ENCODE data around the gene PODXL2. TPM values are rescaled to one million over a fixed set of nuclear protein-coding genes. Genes with fewer than 3 reads are reported as not detected.

PODXL2 gene
- total and polyA plus RNA-seq, 2 experiments from 2014 or later, result 18.4 to 57.6 TPM

- Histone ChIP-seq H3K4me2 (no peak overlapping the region), H3K27me3 (ENCODE audit: insufficient read depth) (no peaks in the 10 kb centered on the region), H3K79me2 (replicated peaks; ENCODE audit: insufficient read depth) (no peaks in the 10 kb centered on the region), H3F3A (replicated peaks; ENCODE audit: low read depth) (no peaks in the 10 kb centered on the region), H3K9me2 (ENCODE audit: insufficient read depth) (no peaks in the 10 kb centered on the region), H2AFZ (no peak overlapping the region), H3K4me3 (no peak overlapping the region), H3K27ac (ENCODE audit: low read depth) (no peak overlapping the region), H3K36me3 (ENCODE audit: insufficient read depth) (no peaks in the 10 kb centered on the region), H3K4me1 (ENCODE audit: insufficient read depth) (no peaks in the 10 kb centered on the region), H4K20me1 (replicated peaks; ENCODE audit: insufficient read depth) (no peaks in the 10 kb centered on the region)
- Mint-ChIP-seq H3K4me3 (no peak overlapping the region), H3K36me3 (ENCODE audit: low read depth) (no peaks in the 10 kb centered on the region), H3K4me1 (peaks cover 9% of the 10 kb centered on the region; the same call in 2 of the 3 replicates), H3K27me3 (ENCODE audit: insufficient read depth, low read depth, poor library complexity) (peaks cover 18% of the 10 kb centered on the region), H3K27ac (no peak overlapping the region), H3K9me3 (peaks cover 10% of the 10 kb centered on the region; the same call in 2 of the 3 replicates)
- ATAC-seq (no peak), DNase-seq (ENCODE audit: low spot score) (no peak)
- TF ChIP-seq NANOG (IDR thresholded peaks at IDR 0.05; ENCODE audit: borderline replicate concordance), result no peak
- TF ChIP-seq POLR2AphosphoS5 (IDR thresholded peaks at IDR 0.05; ENCODE audit: low read depth), result no peak
- TF ChIP-seq CTCF (conservative IDR thresholded peaks at IDR 0.05; ENCODE audit: low read depth in 2 of 2), result no peak
Measured at GRCh38 chr3:127698691-127699415, 69.9 kb downstream of the PODXL2 start.

- Histone ChIP-seq H3K36me3 (ENCODE audit: insufficient read depth) (no peaks in the 10 kb centered on the region), H3K27me3 (ENCODE audit: insufficient read depth) (no peaks in the 10 kb centered on the region), H3K4me2 (no peak overlapping the region), H3K27ac (ENCODE audit: low read depth) (no peak overlapping the region), H3K4me3 (no peak overlapping the region), H4K20me1 (replicated peaks; ENCODE audit: insufficient read depth) (no peaks in the 10 kb centered on the region), H3K9me2 (ENCODE audit: insufficient read depth) (no peaks in the 10 kb centered on the region), H3K79me2 (replicated peaks; ENCODE audit: insufficient read depth) (no peaks in the 10 kb centered on the region), H2AFZ (no peak overlapping the region), H3K4me1 (ENCODE audit: insufficient read depth) (no peaks in the 10 kb centered on the region), H3F3A (replicated peaks; ENCODE audit: low read depth) (no peaks in the 10 kb centered on the region)
- no peak for DNase-seq (ENCODE audit: low spot score)
- Mint-ChIP-seq H3K27ac (no peak overlapping the region), H3K27me3 (ENCODE audit: insufficient read depth, low read depth, poor library complexity) (peaks cover 18% of the 10 kb centered on the region), H3K4me3 (no peak overlapping the region), H3K9me3 (peaks cover 10% of the 10 kb centered on the region; the same call in 2 of the 3 replicates), H3K4me1 (peaks cover 9% of the 10 kb centered on the region; the same call in 2 of the 3 replicates), H3K36me3 (ENCODE audit: low read depth) (no peaks in the 10 kb centered on the region)
- no peak for ATAC-seq
- TF ChIP-seq CTCF (conservative IDR thresholded peaks at IDR 0.05; ENCODE audit: low read depth in 2 of 2), result no peak
- TF ChIP-seq NANOG (IDR thresholded peaks at IDR 0.05; ENCODE audit: borderline replicate concordance), result no peak
- no peak for TF ChIP-seq CREB1 (CRISPR knock-in tag; IDR thresholded peaks at IDR 0.05; ENCODE audit: low read depth)
- no peak for TF ChIP-seq EZH2phosphoT487 (IDR thresholded peaks at IDR 0.05; ENCODE audit: unreplicated experiment)
- TF ChIP-seq JUNB (IDR thresholded peaks at IDR 0.05; ENCODE audit: unreplicated experiment), result no peak
- TF ChIP-seq ZNF331 (CRISPR knock-in tag; IDR thresholded peaks at IDR 0.05; ENCODE audit: low read depth), result no peak
- TF ChIP-seq ETS1 (IDR thresholded peaks at IDR 0.05), result no peak
- TF ChIP-seq STAT1 (IDR thresholded peaks at IDR 0.05; ENCODE audit: unreplicated experiment), result no peak
Measured at GRCh38 chr3:127699416-127700300, 70.7 kb downstream of the PODXL2 start.
